ENCODE measurements around the gene PDCL3.

PDCL3 gene

GRCh38 chr2:100612388-100613000 lies 49.7 kb downstream of the PDCL3 start:
- FAIRE-seq, result no peak

- no peak for FAIRE-seq
These were observed 50.9 kb downstream of the PDCL3 start for GRCh38 chr2:100613719-100614118.

- FAIRE-seq, result no peak
These were observed 51.7 kb downstream of the PDCL3 start for GRCh38 chr2:100614455-100615000.

- no peak for FAIRE-seq
These were observed 52.7 kb downstream of the PDCL3 start for GRCh38 chr2:100615471-100615870.

GRCh38 chr2:100615886-100616285 lies 53.1 kb downstream of the PDCL3 start:
- no peak for FAIRE-seq

GRCh38 chr2:100616841-100617390 lies 54.1 kb downstream of the PDCL3 start:
- no peak for FAIRE-seq

GRCh38 chr2:100619951-100620350 lies 57.2 kb downstream of the PDCL3 start:
- FAIRE-seq, result no peak

GRCh38 chr2:100620481-100620880 lies 57.7 kb downstream of the PDCL3 start:
- FAIRE-seq, result no peak

GRCh38 chr2:100621371-100621951 lies 58.7 kb downstream of the PDCL3 start:
- FAIRE-seq, result no peak

GRCh38 chr2:100623033-100623715 lies 60.4 kb downstream of the PDCL3 start:
- FAIRE-seq, result no peak

GRCh38 chr2:100623930-100624329 lies 61.1 kb downstream of the PDCL3 start:
- FAIRE-seq, result no peak

- FAIRE-seq, result no peak
These were observed 61.7 kb downstream of the PDCL3 start for GRCh38 chr2:100624536-100624935.

GRCh38 chr2:100625717-100626116 lies 62.9 kb downstream of the PDCL3 start:
- FAIRE-seq, result no peak
